ENCODE data around the gene OGFR.

OGFR gene

DNA sequence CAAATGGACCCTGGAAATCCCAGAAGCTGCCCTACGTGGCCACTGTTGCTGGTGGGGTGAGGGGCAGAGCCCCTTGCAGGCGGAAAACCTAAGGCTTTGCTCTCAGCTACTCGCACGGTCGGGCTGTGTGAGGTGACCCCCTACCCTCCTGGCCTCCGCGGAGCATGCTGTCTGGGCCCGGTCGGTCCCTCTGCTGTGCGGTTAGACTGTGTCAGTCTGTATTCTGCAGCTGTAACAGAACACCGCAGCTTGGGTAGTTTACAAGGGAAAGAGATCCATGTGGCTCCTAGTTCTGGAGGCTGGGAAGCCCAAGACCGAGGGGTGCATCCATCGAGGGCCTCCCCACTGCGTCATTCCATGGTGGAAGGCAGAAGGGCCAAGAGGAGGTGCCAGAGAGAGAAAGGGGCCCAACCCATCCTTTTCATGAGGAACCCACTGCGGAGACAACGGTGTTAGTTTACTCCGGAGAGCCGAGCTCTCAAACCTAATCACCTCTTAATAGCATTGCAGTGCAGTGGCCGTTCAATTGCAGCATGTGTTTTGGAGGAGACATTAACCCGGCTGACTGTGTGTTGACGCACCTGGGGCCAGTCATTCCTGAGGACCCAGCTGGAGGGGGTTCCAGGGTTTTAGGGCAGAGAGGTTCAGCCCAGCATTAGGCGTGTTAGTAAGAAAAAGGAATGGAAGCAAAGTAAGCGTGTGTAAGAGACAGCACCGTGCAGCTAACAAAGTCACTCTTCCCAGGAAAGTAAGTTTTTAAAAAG lies 30.5 kb downstream of the OGFR start:
- no CpG with 5 or more reads among the region's 24 CpGs for WGBS (ENCODE audit: insufficient coverage, insufficient read length)
- DNase-seq (ENCODE audit: low read depth, low spot score) = no peak
- H3K9me3 ChIP-seq (ENCODE audit: control insufficient read depth, insufficient read depth, low read length) = no peaks in the 10 kb centered on the region
- no peak overlapping the region; the same call in 1 of the 2 replicates for H3K4me3 ChIP-seq (ENCODE audit: low read length)
- H3K27ac ChIP-seq (ENCODE audit: low read length) = no peak overlapping the region
- peaks cover 18% of the 10 kb centered on the region for H3K36me3 ChIP-seq (ENCODE audit: control insufficient read depth, insufficient read depth, low read length)
- H3K27me3 ChIP-seq (ENCODE audit: control insufficient read depth, insufficient read depth, low read length) = no peaks in the 10 kb centered on the region
- H3K4me1 ChIP-seq (ENCODE audit: control insufficient read depth, insufficient read depth, low read length) = peaks cover 2% of the 10 kb centered on the region; the same call in 1 of the 2 replicates

DNA sequence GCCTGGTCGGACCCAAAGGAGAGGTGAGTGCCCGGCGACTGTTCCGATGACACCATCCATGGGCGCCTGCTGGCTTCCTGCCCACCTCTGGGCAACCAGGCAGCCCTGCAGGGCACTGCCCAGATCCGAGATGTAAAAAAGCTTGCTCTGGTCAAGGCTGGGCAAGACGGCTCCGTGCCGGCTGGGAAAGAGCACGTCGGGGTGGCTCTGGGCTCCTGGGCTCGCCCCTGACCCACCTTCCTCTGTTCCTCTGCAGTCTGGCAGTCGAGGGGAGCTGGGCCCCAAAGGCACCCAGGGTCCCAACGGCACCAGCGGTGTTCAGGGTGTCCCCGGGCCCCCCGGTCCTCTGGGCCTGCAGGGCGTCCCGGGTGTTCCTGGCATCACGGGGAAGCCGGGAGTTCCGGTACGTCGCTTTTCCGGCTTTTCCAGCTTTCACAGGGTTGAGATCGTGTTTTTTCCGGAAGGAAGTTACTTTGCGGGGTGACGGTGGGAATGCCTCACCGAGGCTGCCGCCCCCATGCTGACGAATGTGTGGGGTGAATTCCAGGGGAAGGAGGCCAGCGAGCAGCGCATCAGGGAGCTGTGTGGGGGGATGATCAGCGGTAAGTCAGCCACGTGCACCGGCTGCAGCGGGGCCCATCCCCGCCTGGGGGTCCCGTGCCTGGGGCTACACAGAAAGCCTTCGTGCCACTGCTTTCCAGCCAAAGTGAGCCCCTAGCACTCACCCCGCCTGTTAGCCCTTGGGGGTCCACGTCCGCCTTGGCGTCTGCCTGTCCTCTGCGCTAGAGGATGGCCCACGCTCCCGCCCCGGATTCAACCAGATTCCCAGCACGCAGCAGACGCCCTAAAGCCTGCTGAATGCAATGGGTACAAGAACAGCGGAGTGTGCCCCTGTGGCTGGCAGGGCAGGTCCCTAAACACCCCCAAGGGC lies 31.6 kb downstream of the OGFR start:
- no peaks in the 10 kb centered on the region for H3K9me3 ChIP-seq (ENCODE audit: control insufficient read depth, insufficient read depth, low read length)
- peaks cover 2% of the 10 kb centered on the region; the same call in 1 of the 2 replicates for H3K4me1 ChIP-seq (ENCODE audit: control insufficient read depth, insufficient read depth, low read length)
- peaks cover 13% of the 10 kb centered on the region for H3K36me3 ChIP-seq (ENCODE audit: control insufficient read depth, insufficient read depth, low read length)
- H3K27me3 ChIP-seq (ENCODE audit: control insufficient read depth, insufficient read depth, low read length) = no peaks in the 10 kb centered on the region
- DNase-seq (ENCODE audit: low read depth, low spot score) = no peak
- no CpG with 5 or more reads among the region's 52 CpGs for WGBS (ENCODE audit: insufficient coverage, insufficient read length)
- H3K27ac ChIP-seq (ENCODE audit: low read length) = no peak overlapping the region
- H3K4me3 ChIP-seq (ENCODE audit: low read length) = no peak overlapping the region

DNA sequence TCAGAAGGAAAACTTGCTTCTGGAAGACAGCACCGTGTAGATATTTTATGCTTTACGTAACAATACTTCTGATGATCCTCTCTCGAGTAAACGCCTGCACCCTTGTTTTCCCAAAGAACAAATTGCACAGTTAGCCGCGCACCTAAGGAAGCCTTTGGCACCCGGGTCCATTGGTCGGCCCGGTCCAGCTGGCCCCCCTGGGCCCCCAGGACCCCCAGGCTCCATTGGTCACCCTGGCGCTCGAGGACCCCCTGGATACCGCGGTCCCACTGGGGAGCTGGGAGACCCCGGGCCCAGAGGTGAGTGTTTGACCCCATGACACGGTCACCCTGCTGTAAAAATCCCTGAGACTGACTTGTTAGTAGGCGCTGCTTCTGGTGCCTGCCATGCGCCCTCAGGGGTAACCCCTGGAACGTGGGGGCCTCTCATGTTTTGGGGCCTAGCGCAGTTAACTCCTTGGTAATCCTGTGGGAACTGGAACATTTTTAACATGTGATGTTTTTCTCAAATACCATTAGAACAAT lies 32.4 kb downstream of the OGFR start:
- no peak overlapping the region for H3K27ac ChIP-seq (ENCODE audit: low read length)
- no peaks in the 10 kb centered on the region for H3K27me3 ChIP-seq (ENCODE audit: control insufficient read depth, insufficient read depth, low read length)
- no CpG with 5 or more reads among the region's 19 CpGs for WGBS (ENCODE audit: insufficient coverage, insufficient read length)
- H3K4me1 ChIP-seq (ENCODE audit: control insufficient read depth, insufficient read depth, low read length) = peaks cover 2% of the 10 kb centered on the region; the same call in 1 of the 2 replicates
- H3K4me3 ChIP-seq (ENCODE audit: low read length) = no peak overlapping the region
- no peak for DNase-seq (ENCODE audit: low read depth, low spot score)
- peaks cover 12% of the 10 kb centered on the region for H3K36me3 ChIP-seq (ENCODE audit: control insufficient read depth, insufficient read depth, low read length)
- no peaks in the 10 kb centered on the region for H3K9me3 ChIP-seq (ENCODE audit: control insufficient read depth, insufficient read depth, low read length)

GRCh38 chr20:62837790-62838127 lies 33.1 kb downstream of the OGFR start:
- Histone ChIP-seq H3K27me3 (ENCODE audit: control insufficient read depth, insufficient read depth, low read length) (no peaks in the 10 kb centered on the region), H3K4me1 (ENCODE audit: control insufficient read depth, insufficient read depth, low read length) (peaks cover 2% of the 10 kb centered on the region; the same call in 1 of the 2 replicates), H3K4me3 (ENCODE audit: low read length) (no peak overlapping the region), H3K27ac (ENCODE audit: low read length) (no peak overlapping the region), H3K36me3 (ENCODE audit: control insufficient read depth, insufficient read depth, low read length) (peaks cover 12% of the 10 kb centered on the region), H3K9me3 (ENCODE audit: control insufficient read depth, insufficient read depth, low read length) (no peaks in the 10 kb centered on the region)
- no CpG with 5 or more reads among the region's 8 CpGs for WGBS (ENCODE audit: insufficient coverage, insufficient read length)
- DNase-seq (ENCODE audit: low read depth, low spot score) = no peak

- no peak for DNase-seq (ENCODE audit: low read depth, low spot score)
- Histone ChIP-seq H3K4me3 (ENCODE audit: low read length) (no peak overlapping the region), H3K27ac (ENCODE audit: low read length) (no peak overlapping the region), H3K36me3 (ENCODE audit: control insufficient read depth, insufficient read depth, low read length) (peaks cover 9% of the 10 kb centered on the region), H3K27me3 (ENCODE audit: control insufficient read depth, insufficient read depth, low read length) (no peaks in the 10 kb centered on the region), H3K9me3 (ENCODE audit: control insufficient read depth, insufficient read depth, low read length) (no peaks in the 10 kb centered on the region), H3K4me1 (ENCODE audit: control insufficient read depth, insufficient read depth, low read length) (no peaks in the 10 kb centered on the region)
- no CpG with 5 or more reads among the region's 27 CpGs for WGBS (ENCODE audit: insufficient coverage, insufficient read length)
Measured at GRCh38 chr20:62838128-62838891, 33.7 kb downstream of the OGFR start.

DNA sequence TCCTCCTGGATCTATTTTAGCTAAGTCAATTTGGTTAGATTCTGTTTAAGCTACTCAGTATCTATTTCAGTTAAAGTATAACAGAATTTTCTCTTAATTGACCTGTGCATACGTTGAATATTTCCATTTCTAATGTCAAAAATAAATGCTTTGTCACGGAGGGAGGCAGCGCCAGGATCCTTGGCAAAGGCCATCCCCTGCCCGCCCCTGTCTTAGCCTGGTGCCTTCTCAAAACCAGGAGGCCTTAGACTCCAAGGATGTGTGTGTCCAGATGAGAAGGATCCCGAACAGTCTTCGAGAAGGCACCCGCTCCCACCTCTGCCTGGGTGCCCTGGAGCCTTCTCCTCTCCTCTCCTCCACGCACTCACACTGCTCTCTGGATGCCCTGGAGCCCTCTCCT lies 34.6 kb downstream of the OGFR start:
- WGBS (ENCODE audit: insufficient coverage, insufficient read length) = no CpG with 5 or more reads among the region's 8 CpGs
- Histone ChIP-seq H3K4me3 (ENCODE audit: low read length) (no peak overlapping the region), H3K9me3 (ENCODE audit: control insufficient read depth, insufficient read depth, low read length) (no peaks in the 10 kb centered on the region), H3K4me1 (ENCODE audit: control insufficient read depth, insufficient read depth, low read length) (no peaks in the 10 kb centered on the region), H3K36me3 (ENCODE audit: control insufficient read depth, insufficient read depth, low read length) (peaks cover 9% of the 10 kb centered on the region), H3K27me3 (ENCODE audit: control insufficient read depth, insufficient read depth, low read length) (no peaks in the 10 kb centered on the region), H3K27ac (ENCODE audit: low read length) (no peak overlapping the region)
- no peak for DNase-seq (ENCODE audit: low read depth, low spot score)

- H3K27ac ChIP-seq (ENCODE audit: low read length) = no peak overlapping the region
- H3K4me3 ChIP-seq (ENCODE audit: low read length) = no peak overlapping the region
- no peaks in the 10 kb centered on the region for H3K4me1 ChIP-seq (ENCODE audit: control insufficient read depth, insufficient read depth, low read length)
- H3K27me3 ChIP-seq (ENCODE audit: control insufficient read depth, insufficient read depth, low read length) = no peaks in the 10 kb centered on the region
- WGBS (ENCODE audit: insufficient coverage, insufficient read length) = no CpG with 5 or more reads among the region's 11 CpGs
- DNase-seq (ENCODE audit: low read depth, low spot score) = no peak
- no peaks in the 10 kb centered on the region for H3K9me3 ChIP-seq (ENCODE audit: control insufficient read depth, insufficient read depth, low read length)
- peaks cover 9% of the 10 kb centered on the region for H3K36me3 ChIP-seq (ENCODE audit: control insufficient read depth, insufficient read depth, low read length)
Measured at GRCh38 chr20:62839816-62840215, 35.2 kb downstream of the OGFR start.

DNA sequence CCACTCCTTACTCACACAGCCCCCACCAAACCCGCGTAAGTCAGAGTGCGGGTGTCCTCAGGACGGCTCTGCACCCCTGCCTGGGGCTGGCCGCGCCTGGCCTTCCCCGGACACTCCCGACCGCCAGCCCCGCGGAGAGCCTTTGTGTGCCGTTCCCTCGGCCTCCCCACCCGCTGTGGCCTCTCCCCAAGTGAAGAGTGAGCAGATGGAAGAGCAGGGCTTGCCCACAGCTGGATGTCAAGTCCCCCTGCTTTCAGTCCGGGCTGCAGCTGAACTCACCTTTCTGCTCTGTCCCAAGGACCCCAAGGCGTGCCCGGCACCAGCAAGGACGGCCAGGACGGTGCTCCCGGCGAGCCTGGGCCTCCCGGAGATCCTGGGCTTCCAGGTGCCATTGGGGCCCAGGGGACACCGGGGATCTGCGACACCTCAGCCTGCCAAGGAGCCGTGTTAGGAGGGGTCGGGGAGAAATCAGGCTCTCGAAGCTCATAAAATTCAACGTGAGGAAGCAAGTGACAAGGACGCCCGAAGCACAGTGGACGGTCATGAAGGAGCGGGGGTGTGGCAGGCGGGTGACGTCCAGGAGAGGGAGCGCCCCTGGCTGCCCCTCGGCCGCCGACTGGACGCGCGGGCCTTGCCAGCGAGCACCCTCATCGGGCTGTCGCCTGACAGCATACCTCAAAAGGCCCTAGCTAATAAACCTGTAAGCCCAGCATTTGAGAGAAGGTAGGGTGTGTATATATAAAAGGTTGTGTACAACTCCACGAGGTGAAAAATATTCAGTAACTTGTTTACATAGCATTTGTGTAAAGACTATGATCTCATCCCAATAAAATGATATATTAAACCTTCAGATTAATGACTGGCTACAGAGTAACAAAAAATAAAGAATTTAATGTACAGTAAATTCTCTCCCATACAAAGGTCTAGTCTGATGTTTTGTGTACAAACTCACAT lies 35.9 kb downstream of the OGFR start:
- no peaks in the 10 kb centered on the region for H3K4me1 ChIP-seq (ENCODE audit: control insufficient read depth, insufficient read depth, low read length)
- H3K9me3 ChIP-seq (ENCODE audit: control insufficient read depth, insufficient read depth, low read length) = no peaks in the 10 kb centered on the region
- no peak for DNase-seq (ENCODE audit: low read depth, low spot score)
- no peak overlapping the region for H3K27ac ChIP-seq (ENCODE audit: low read length)
- no peak overlapping the region for H3K4me3 ChIP-seq (ENCODE audit: low read length)
- WGBS (ENCODE audit: insufficient coverage, insufficient read length) = no CpG with 5 or more reads among the region's 45 CpGs
- peaks cover 5% of the 10 kb centered on the region; the same call in 1 of the 2 replicates for H3K36me3 ChIP-seq (ENCODE audit: control insufficient read depth, insufficient read depth, low read length)
- H3K27me3 ChIP-seq (ENCODE audit: control insufficient read depth, insufficient read depth, low read length) = no peaks in the 10 kb centered on the region

- DNase-seq (ENCODE audit: low read depth, low spot score) = no peak
- Histone ChIP-seq H3K27ac (ENCODE audit: low read length) (no peak overlapping the region), H3K4me3 (ENCODE audit: low read length) (no peak overlapping the region), H3K36me3 (ENCODE audit: control insufficient read depth, insufficient read depth, low read length) (0 out of 2 replicates have a peak, but pooled peaks cover under 1% of the 10 kb centered on the region), H3K9me3 (ENCODE audit: control insufficient read depth, insufficient read depth, low read length) (no peaks in the 10 kb centered on the region), H3K27me3 (ENCODE audit: control insufficient read depth, insufficient read depth, low read length) (no peaks in the 10 kb centered on the region), H3K4me1 (ENCODE audit: control insufficient read depth, insufficient read depth, low read length) (no peaks in the 10 kb centered on the region)
- no CpG with 5 or more reads among the region's 16 CpGs for WGBS (ENCODE audit: insufficient coverage, insufficient read length)
Measured at GRCh38 chr20:62841705-62842212, 37.1 kb downstream of the OGFR start.
